Measurements from ENCODE around the gene PRRG2. TPM values are rescaled to one million over a fixed set of nuclear protein-coding genes. Genes with fewer than 3 reads are reported as not detected.

The PRRG2 gene
- total RNA-seq, 1 experiment from 2014 or later = 1.5 TPM

DNA sequence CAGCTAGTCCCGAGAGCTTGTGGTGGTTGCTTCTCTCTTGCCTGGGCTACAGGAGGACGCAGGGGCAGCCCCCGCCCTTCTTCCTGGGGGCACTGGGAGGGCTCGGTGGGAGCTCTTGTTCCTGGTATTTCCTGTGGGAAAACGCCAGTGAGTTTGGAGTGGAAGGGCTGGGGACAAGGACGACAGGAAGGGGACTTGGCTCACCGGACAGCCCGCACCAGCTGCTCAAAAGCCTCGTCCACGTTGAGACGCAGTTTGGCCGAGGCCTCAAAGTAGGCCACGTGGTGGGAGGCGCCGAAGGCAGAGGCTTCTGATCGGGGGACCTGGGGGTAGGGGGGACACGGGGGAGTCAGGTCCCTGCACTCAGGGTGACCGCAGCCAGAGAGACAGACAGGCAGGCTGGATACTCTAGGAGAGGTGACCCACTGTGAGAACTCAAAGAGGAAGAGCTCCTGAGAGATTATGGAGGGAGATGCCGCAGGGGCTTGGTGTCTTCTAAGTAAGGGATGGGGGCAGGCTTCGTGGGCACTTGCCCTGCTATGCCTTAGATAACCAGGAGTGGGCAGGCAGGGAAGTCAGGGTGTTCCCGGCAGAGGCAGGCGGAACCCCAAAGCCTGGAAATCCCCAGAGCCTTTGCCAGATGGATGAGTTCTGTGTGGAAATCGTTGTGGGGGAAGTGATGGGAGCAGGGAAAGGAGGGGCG, 54.6 kb downstream of the PRRG2 start:
- CTCF ChIA-PET = no interaction called here
- DNase-seq (ENCODE audit: low spot score) = peak; percentile 48
- intact Hi-C loops (cut with micrococcal nuclease; ENCODE audit: unreplicated experiment) = no loop called here
- TSS peak; percentile 16 for BruUV-seq (replicated peaks)
- TF ChIP-seq, protein P1, sequence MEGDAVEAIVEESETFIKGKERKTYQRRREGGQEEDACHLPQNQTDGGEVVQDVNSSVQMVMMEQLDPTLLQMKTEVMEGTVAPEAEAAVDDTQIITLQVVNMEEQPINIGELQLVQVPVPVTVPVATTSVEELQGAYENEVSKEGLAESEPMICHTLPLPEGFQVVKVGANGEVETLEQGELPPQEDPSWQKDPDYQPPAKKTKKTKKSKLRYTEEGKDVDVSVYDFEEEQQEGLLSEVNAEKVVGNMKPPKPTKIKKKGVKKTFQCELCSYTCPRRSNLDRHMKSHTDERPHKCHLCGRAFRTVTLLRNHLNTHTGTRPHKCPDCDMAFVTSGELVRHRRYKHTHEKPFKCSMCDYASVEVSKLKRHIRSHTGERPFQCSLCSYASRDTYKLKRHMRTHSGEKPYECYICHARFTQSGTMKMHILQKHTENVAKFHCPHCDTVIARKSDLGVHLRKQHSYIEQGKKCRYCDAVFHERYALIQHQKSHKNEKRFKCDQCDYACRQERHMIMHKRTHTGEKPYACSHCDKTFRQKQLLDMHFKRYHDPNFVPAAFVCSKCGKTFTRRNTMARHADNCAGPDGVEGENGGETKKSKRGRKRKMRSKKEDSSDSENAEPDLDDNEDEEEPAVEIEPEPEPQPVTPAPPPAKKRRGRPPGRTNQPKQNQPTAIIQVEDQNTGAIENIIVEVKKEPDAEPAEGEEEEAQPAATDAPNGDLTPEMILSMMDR (conservative IDR thresholded peaks at IDR 0.05; ENCODE audit: low read depth, low read length) = 0 out of 2 replicates have a peak, but pooled peaks have one; percentile 10
- no peak for TF ChIP-seq EZH2 (IDR thresholded peaks at IDR 0.05; ENCODE audit: borderline replicate concordance, low read depth, low read length, poor library complexity, severe bottlenecking)
- no peaks in the 10 kb centered on the region for H3K9me3 ChIP-seq (ENCODE audit: low read depth, low read length, poor library complexity, severe bottlenecking)
- peaks cover 3% of the 10 kb centered on the region for H3K36me3 ChIP-seq (ENCODE audit: insufficient read depth, low read length, poor library complexity, severe bottlenecking)
- peaks cover 27% of the 10 kb centered on the region for H3K4me1 ChIP-seq (ENCODE audit: insufficient read depth, low read length, poor library complexity, severe bottlenecking)
- H3K27me3 ChIP-seq (replicated peaks; ENCODE audit: insufficient read depth, low read depth, low read length, poor library complexity) = no peaks in the 10 kb centered on the region
- H3K27ac ChIP-seq (ENCODE audit: low read depth, low read length, poor library complexity, severe bottlenecking) = peak overlapping the region; percentile 59
- POLR2A ChIA-PET (ENCODE audit: low non-redundant PET) = interaction anchor here (0.6 kb wide), 1 partner anchor 274 kb away, joined by 8 read pairs; the partner anchor contains the start of gene TEAD2
- H3K4me3 ChIP-seq (ENCODE audit: low read depth, low read length, poor library complexity, severe bottlenecking) = no peak overlapping the region

DNA sequence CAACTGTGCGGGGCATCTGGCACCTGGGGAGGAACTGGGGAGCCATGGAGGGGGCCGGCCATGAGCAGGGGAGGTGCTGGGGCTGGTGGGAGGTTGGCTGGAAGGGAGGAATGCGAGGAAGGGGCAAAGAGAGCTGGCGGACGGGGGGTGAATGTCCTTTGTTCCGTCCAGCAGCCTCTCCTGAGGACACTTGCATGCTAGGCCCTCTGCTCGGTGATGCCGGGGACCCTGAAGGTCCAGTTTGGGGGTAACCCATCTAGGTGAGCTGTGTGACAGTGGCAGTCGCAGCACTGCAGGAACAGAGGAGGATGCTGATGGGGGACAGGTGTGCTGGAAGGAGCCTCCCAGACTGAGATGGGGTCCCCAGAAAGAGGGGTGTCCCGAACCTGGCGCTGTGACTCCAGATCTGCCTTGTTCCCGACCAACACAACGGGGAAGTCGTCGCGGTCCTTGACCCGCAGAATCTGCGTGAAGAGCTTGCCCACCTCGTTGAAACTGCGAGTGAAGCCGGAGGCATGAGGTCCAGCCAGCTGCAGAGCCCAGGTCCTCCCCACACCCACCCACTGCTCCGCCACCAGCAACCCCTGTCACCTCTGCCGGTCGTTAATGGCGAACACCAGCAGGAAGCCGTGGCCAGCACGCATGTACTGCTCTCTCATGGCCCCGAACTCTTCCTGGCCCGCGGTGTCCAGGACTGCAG, 55.3 kb downstream of the PRRG2 start:
- Histone ChIP-seq H3K4me1 (ENCODE audit: insufficient read depth, low read length, poor library complexity, severe bottlenecking) (peaks cover 27% of the 10 kb centered on the region), H3K27ac (ENCODE audit: low read depth, low read length, poor library complexity, severe bottlenecking) (peak overlapping the region; percentile 59), H3K27me3 (replicated peaks; ENCODE audit: insufficient read depth, low read depth, low read length, poor library complexity) (no peaks in the 10 kb centered on the region), H3K36me3 (ENCODE audit: insufficient read depth, low read length, poor library complexity, severe bottlenecking) (peaks cover 3% of the 10 kb centered on the region), H3K9me3 (ENCODE audit: low read depth, low read length, poor library complexity, severe bottlenecking) (no peaks in the 10 kb centered on the region), H3K4me3 (ENCODE audit: low read depth, low read length, poor library complexity, severe bottlenecking) (no peak overlapping the region)
- POLR2A ChIA-PET (ENCODE audit: low non-redundant PET) = interaction anchor here (0.6 kb wide), 1 partner anchor 274 kb away, joined by 8 read pairs; the partner anchor contains the start of gene TEAD2
- BruUV-seq (replicated peaks) = no TSS peak
- TF ChIP-seq, protein P1 (conservative IDR thresholded peaks at IDR 0.05; ENCODE audit: low read depth, low read length) = no peak
- no peak for TF ChIP-seq EZH2 (IDR thresholded peaks at IDR 0.05; ENCODE audit: borderline replicate concordance, low read depth, low read length, poor library complexity, severe bottlenecking)
- DNase-seq (ENCODE audit: low spot score) = no peak
- intact Hi-C loops (cut with micrococcal nuclease; ENCODE audit: unreplicated experiment) = no loop called here
- CTCF ChIA-PET = no interaction called here

DNA sequence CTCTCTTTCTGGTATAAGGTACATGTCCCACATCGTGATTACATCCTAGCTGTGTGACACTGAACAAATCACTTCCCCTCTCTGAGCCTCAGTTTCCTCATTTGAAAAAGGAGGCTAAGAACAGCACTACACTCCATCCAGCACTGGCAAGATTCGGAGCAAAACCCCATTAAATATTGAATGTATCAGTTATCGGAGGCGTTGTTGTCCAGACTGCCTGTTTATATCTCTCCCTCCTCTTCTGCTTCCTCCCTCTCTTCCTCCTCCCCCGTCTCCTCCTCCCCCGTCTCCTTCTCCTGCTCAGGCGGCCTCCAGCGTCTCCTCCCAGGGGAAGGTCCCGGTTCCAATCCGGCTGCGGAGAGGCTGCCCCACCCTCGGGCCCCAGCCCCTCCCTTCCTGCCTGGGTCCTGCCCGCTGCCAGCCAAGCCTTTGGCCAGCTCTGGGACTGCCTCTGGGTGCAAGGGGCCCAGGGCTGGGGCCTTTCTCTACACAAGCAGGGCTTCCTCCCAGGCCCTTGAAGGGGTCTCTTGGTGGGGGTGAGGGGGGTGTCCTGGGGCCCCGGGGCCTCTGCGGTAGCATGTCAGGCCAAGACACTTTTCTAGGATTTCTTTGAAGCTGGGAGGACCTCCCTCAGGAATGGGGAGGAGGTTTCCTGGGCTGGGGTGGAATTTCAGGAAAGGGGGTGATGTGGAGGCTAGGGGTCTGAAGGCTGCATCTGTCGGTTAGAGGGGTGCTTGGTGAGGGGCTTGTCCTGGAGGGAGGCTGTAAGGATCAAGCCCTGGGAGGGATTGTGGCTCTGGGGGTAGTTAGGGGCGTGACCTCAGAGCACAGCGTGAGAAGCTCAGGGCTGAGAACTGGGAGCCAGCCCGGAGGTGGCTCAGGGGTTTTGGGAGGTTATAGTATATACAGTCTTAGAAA, 57.0 kb downstream of the PRRG2 start:
- CTCF ChIA-PET = interaction anchor here (0.7 kb wide), 1 partner anchor 45 kb away, joined by 3 read pairs; no protein-coding TSS in a partner anchor
- intact Hi-C loops (cut with micrococcal nuclease; ENCODE audit: unreplicated experiment) = no loop called here
- POLR2A ChIA-PET (ENCODE audit: low non-redundant PET) = no interaction called here

More for the DNA sequence above, 57.0 kb downstream of the PRRG2 start:
- BruUV-seq (replicated peaks) = no TSS peak
- TF ChIP-seq, protein P1 (conservative IDR thresholded peaks at IDR 0.05; ENCODE audit: low read depth, low read length) = no peak
- peak; percentile 81 for DNase-seq (ENCODE audit: low spot score)
- H3K27me3 ChIP-seq (replicated peaks; ENCODE audit: insufficient read depth, low read depth, low read length, poor library complexity) = no peaks in the 10 kb centered on the region
- peaks cover 3% of the 10 kb centered on the region for H3K36me3 ChIP-seq (ENCODE audit: insufficient read depth, low read length, poor library complexity, severe bottlenecking)
- no peaks in the 10 kb centered on the region for H3K9me3 ChIP-seq (ENCODE audit: low read depth, low read length, poor library complexity, severe bottlenecking)
- peaks cover 34% of the 10 kb centered on the region for H3K4me1 ChIP-seq (ENCODE audit: insufficient read depth, low read length, poor library complexity, severe bottlenecking)
- H3K4me3 ChIP-seq (ENCODE audit: low read depth, low read length, poor library complexity, severe bottlenecking) = peak overlapping the region; percentile 30
- peak overlapping the region; percentile 70 for H3K27ac ChIP-seq (ENCODE audit: low read depth, low read length, poor library complexity, severe bottlenecking)
